Esophagus squamous epithelium (tissue), 5 donors: ENCODE data around the gene PRG3. TPM values are rescaled to one million over a fixed set of nuclear protein-coding genes. Genes with fewer than 3 reads are reported as not detected.
A peak's percentile ranks its signal among the peaks of the same experiment; 100 is the strongest.

Source experiments
- DNase-seq: peaks from one replicate; lab custom pipeline; 2025; lab: John Stamatoyannopoulos, UW
- H3K27ac ChIP-seq, 4 donors: fragments of 200-600 bp; sonication (generic); one replicate each; pipeline ENCODE4 v1.5.1; 2016 to 2019; ENCODE audit warnings: mild to moderate bottlenecking in 1 of 4
- H3K27me3 ChIP-seq, 4 donors: fragments of 200-600 bp; sonication (generic); 1 replicate in 3 of 4; 2 replicates in 1 of 4; pipeline versions ENCODE4 v1.5.1 to v1.6.0; 2017 to 2021; ENCODE audit warnings: antibody characterized with exemption in 1 of 4
- H3K36me3 ChIP-seq, 3 donors: fragments of 200-600 bp; sonication (generic); one replicate each; pipeline ENCODE4 v1.5.1; 2016 to 2019
- H3K4me1 ChIP-seq, 3 donors: fragments of 200-600 bp; sonication (generic); one replicate each; pipeline ENCODE4 v1.5.1; 2017 to 2019
- H3K4me3 ChIP-seq, 4 donors: fragments of 200-600 bp; sonication (generic); 1 replicate in 3 of 4; 2 replicates in 1 of 4; pipeline ENCODE4 v1.5.1; 2016 to 2019; ENCODE audit warnings: mild to moderate bottlenecking in 2 of 4, moderate library complexity in 1 of 4
- H3K9me3 ChIP-seq, 3 donors: fragments of 200-600 bp; sonication (generic); one replicate each; pipeline ENCODE4 v1.5.1; 2016 to 2019
- CTCF ChIP-seq, 6 experiments: fragments of 450-650 bp in 4 of 6; fragments of 200-600 bp in 2 of 6; sonication (generic) in 2 of 6; IDR thresholded peaks; one replicate each; pipeline ENCODE4 v1.5.1; 2016 to 2019; ENCODE audit warnings: antibody characterized with exemption in 6 of 6, mild to moderate bottlenecking in 4 of 6, moderate library complexity in 4 of 6
- POLR2A ChIP-seq, 4 donors: fragments of 450-650 bp; IDR thresholded peaks; one replicate each; pipeline ENCODE4 v1.6.1; 2017; ENCODE audit warnings: antibody characterized with exemption in 4 of 4, mild to moderate bottlenecking in 4 of 4, moderate library complexity in 3 of 4
- WGBS, 2 donors: methylation state at CpG; one replicate each; pipeline ENCODE4 v1.1.5; 2018; 5-methylcytosine and 5-hydroxymethylcytosine counted together
- intact Hi-C: fragments of 100-400 bp; cut with DNase I; formaldehyde crosslinking; loops from one replicate; pipeline ENCODE4 v1.15.0; 2022
- total RNA-seq, 4 donors: library from RNA; depleted of rRNA; stranded (reverse); fragments of >200 nt; gene quantifications; one replicate each; pipeline ENCODE4 v1.1.0, GENCODE V29; 2016
- donor health status: DM: yes; HTN: yes; CAD: no.

PRG3 gene
- total RNA-seq, 4 donors from 2014 or later: not detected

GRCh38 chr11:57335343-57336110 is 45.4 kb downstream of the PRG3 start, which contains the start of gene SSRP1:
Gene SSRP1 (minus strand): TSS chr11:57335892. CDS start chr11:57335121, 771 bp downstream.
- peak within 1 kb of the TSS; percentile 89 to 96 (median 94) for H3K27ac ChIP-seq
- TF ChIP-seq POLR2A (IDR thresholded peaks at IDR 0.05) (peak in 1 of 4 donors; percentile 55), CTCF (IDR thresholded peaks at IDR 0.05) (no peak)
- peaks cover 10 to 35% (median 16%) of the 10 kb centered on the region in 3 donors for H3K4me1 ChIP-seq
- H3K36me3 ChIP-seq: peaks cover 23 to 39% (median 26%) of the 10 kb centered on the region in 3 donors
- intact Hi-C loops: no loop called here
- no peaks in the 10 kb centered on the region for H3K9me3 ChIP-seq
- 0% methylated on average over 12 to 22 of the region's 69 CpGs for WGBS, 2 donors
- peak; percentile 56 for DNase-seq
- H3K4me3 ChIP-seq: peak within 1 kb of the TSS; percentile 73 to 99 (median 98)
- H3K27me3 ChIP-seq: no peaks in the 10 kb centered on the region

DNA sequence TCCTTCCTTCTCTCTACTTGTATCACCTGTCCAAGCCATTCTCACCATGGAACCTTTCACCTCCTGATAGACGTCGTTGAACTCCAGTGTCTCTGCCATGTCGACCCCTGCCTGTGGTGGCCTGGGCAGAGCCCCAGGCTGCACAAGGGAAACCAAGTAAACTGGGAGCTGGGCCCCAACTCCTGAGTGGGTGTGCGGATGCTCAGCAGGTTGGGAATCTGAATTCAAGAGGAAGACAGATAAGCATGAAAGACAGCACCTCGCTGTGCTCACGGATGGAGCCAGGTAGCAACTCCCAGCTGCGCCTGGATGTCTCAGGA is 46.0 kb downstream of the PRG3 start:
- 0 to 17% methylated on average over 2 to 3 of the region's 7 CpGs for WGBS, 2 donors
- Histone ChIP-seq H3K36me3 (peaks cover 29 to 44% (median 31%) of the 10 kb centered on the region in 3 donors), H3K4me1 (peaks cover 10 to 33% (median 16%) of the 10 kb centered on the region in 3 donors), H3K27me3 (no peaks in the 10 kb centered on the region), H3K4me3 (peak overlapping the region; percentile 73 to 99 (median 98)), H3K9me3 (no peaks in the 10 kb centered on the region), H3K27ac (peak overlapping the region; percentile 89 to 96 (median 94))
- intact Hi-C loops: no loop called here
- no peak for DNase-seq
- no peak for TF ChIP-seq POLR2A (IDR thresholded peaks at IDR 0.05)
- no peak for TF ChIP-seq CTCF (IDR thresholded peaks at IDR 0.05)

- WGBS, 2 donors: 88 to 93% methylated on average over 11 of the region's 11 CpGs
- TF ChIP-seq POLR2A (IDR thresholded peaks at IDR 0.05) (no peak), CTCF (IDR thresholded peaks at IDR 0.05) (no peak)
- DNase-seq: no peak
- Histone ChIP-seq H3K4me3 (no peak overlapping the region), H3K36me3 (peaks cover 32 to 66% (median 40%) of the 10 kb centered on the region in 3 donors), H3K4me1 (peaks cover 10 to 32% (median 16%) of the 10 kb centered on the region in 3 donors), H3K27ac (no peak overlapping the region), H3K9me3 (no peaks in the 10 kb centered on the region), H3K27me3 (no peaks in the 10 kb centered on the region)
- intact Hi-C loops: no loop called here
These were observed 48.1 kb downstream of the PRG3 start for GRCh38 chr11:57332694-57333440.

DNA sequence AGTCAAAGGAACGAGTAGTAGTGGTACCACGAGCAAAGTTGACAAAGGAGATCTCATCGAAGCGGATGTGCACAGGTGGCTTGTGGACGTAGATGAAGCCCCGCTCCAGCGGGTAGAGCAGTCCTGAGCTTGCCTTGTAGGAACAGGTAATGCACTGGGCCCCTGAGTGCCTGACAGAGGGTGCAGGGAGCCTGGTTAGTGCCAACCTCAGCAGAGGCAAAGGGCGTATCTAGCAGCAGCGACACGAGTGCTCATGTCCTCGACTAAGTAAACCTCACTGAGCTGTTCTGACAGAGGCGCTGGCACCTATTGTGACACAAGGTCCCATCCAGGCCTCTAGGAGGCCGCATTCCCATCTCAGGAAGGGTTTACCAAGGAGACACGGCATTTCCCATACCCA is 49.2 kb downstream of the PRG3 start:
- no peak for TF ChIP-seq POLR2A (IDR thresholded peaks at IDR 0.05)
- TF ChIP-seq CTCF (IDR thresholded peaks at IDR 0.05): no peak
- intact Hi-C loops: no loop called here
- H3K4me3 ChIP-seq: no peak overlapping the region
- H3K27ac ChIP-seq: no peak overlapping the region
- H3K27me3 ChIP-seq: no peaks in the 10 kb centered on the region
- no peaks in the 10 kb centered on the region for H3K9me3 ChIP-seq
- WGBS, 2 donors: 84 to 91% methylated on average over 5 to 10 of the region's 14 CpGs
- H3K36me3 ChIP-seq: peaks cover 32 to 77% (median 48%) of the 10 kb centered on the region in 3 donors
- H3K4me1 ChIP-seq: peaks cover 10 to 31% (median 16%) of the 10 kb centered on the region in 3 donors
- no peak for DNase-seq

- Histone ChIP-seq H3K9me3 (no peaks in the 10 kb centered on the region), H3K4me1 (peaks cover 21 to 34% (median 23%) of the 10 kb centered on the region in 3 donors), H3K4me3 (no peak overlapping the region), H3K27ac (no peak overlapping the region), H3K27me3 (no peaks in the 10 kb centered on the region), H3K36me3 (peaks cover 32 to 85% (median 48%) of the 10 kb centered on the region in 3 donors)
- intact Hi-C loops: no loop called here
- TF ChIP-seq CTCF (IDR thresholded peaks at IDR 0.05) (no peak), POLR2A (IDR thresholded peaks at IDR 0.05) (no peak)
- no peak for DNase-seq
- 77 to 100% methylated on average over 5 to 9 of the region's 9 CpGs for WGBS, 2 donors
These were observed 50.9 kb downstream of the PRG3 start for GRCh38 chr11:57330029-57330428.
